GM18519 (cell line): Measurements from ENCODE around the gene WSCD2.

Experiments
- ATAC-seq: cut with Tn5 transposase; IDR thresholded peaks from one replicate; pipeline ENCODE4 v1.9.1; 2021; ENCODE audit warnings: mild to moderate bottlenecking, moderate library complexity; ENCODE audit not compliant: unreplicated experiment, low FRiP score

Gene WSCD2

DNA sequence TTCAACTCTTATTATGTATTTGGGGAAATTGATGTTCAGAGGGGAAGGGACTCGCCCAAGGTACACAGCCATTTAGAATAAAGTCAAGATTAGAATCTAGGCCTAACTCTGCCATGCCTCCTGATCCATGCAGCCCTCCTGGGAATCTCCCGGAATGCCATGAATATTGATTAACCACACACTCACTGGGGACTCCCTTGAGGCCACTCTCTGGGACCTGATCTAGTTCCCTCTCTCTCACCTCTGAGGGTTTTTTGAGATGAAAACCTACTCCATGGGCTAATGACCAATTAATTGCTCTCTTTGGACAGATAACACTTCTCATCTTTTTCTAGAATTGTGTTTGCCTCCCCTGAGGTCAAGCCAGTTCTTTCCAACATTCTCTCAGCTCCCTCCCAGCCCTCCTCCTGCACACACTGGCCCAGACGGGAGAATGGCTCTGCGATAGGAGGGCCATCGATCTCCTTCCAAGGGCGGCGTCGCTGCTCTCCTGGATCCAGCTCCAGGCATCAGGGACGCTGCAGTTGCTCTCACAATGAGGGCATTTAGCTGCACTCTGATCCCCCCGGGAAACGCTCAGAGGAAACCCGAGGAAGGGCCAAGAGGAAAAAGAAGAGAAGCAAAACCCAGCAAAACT, 22.6 kb downstream of the WSCD2 start:
- no peak for ATAC-seq

DNA sequence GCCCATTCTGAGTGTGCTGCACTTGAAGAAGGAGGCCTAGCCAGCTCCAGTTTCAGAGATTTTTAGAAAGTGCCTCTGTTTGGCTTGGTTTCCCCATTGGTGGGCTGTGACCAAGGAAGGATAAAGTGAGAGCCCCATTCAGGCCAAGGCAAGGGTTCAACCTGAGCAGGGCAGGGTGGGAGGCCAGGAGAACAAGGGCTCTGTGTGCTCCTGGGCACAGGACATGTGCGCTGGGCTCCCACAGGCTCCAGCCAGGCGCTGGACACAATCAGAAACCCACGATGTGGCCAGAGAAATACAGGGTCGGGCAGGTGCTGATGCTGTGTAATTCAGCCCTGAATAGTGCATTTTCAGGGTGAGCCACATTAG, 23.1 kb downstream of the WSCD2 start:
- no peak for ATAC-seq

DNA sequence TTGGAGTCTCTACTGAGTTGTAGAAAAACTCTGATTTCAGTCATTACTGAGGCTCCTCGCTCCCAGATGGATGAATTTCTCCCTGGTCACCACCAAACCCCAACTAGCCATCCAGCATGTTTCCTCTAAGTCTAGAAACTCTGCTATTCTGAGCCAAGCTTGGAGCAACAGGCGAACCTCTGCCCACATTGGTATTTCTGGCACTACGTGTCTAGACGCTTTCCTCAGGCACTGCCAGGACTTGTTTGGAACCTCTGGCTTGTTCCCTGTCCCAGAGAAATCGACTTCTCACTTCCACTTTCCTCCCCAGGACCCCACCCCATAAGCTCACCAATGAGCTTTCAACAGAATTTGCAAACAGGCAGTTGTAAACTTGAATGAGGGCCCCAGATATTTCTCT, 27.6 kb downstream of the WSCD2 start:
- no peak for ATAC-seq

DNA sequence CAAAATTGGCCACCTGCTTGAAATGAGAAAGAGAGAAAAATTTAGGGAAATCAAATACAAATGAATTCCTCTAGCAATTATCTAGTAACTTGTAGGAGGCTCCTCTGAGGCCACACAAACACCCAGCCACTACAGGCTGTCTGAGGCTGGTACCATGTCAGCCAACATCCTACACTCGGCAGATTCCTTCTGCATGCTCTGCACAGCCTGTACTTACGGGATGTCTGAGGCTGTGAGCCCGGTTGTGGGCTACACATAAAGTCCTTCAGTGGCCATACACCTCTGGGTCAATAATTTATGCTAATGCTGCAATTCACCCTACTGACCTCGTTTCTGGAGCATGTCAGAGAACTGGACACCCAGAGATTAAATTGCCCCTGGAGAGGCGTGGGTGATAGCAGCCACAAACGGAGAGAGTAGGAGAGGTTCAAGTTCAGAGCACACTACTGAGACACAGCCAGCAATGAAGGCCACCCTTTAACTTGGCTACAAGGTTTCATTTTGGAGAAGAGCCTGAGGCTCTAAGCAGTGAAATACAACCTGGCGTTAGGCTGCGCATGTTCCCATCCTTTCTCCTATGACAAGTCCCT, 28.9 kb downstream of the WSCD2 start:
- no peak for ATAC-seq

DNA sequence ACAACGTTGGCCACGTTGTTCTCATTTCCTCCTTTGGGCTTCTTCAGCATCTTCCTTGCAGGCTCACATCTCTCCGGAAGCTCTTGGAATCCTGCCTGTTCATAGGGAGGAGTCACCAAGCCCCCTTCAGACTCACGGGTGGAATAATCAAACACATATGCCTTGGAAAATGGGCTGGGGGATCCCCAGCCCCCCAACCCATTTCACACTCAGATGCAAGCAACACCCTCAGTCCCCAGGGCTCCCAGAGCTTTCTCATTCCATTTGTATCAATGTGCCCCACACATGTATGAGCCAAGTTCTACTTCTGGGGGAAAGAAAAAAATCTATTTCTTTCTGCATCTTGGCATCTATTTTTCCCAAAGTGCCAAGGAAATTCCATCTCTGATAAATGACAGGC, 33.1 kb downstream of the WSCD2 start:
- ATAC-seq, result no peak

DNA sequence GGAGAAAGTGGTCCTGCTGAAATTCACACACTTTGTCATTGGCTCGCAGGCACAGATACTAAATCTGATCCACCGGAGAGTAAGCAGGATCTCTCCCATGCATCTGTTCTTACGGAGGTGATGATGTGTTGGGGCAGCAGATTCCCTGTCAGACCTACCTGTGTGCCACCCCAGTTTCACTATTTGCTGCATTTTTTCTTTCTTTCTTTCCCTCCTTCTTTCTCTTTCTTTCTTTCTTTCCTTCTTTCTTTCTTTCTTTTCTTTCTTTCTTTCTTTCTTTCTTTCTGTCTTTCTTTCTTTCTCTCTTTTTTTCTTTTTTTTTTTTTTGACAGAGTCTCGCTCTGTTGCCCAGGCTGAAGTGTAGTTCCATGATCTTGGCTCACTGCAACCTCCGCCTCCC, 37.4 kb downstream of the WSCD2 start:
- ATAC-seq, result no peak

DNA sequence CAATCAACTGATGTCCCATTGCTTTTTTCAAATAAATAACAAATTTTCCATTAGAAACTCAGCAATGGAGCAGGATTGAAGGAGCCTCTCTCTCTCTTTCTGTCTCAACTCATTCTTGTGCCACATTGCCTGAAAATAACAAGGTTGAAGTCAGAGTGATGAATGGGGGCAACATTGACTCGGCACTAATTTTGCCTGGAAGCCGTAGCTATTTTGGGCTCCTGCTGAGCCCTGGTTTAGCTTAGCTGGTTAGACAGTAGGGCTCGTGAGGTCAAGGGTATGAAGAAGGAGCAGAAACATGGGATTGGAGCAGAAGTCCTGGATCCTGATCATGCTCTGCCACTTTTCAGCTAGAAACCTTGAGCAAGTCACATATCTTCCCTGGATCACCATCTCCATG, 38.9 kb downstream of the WSCD2 start:
- ATAC-seq, result no peak

DNA sequence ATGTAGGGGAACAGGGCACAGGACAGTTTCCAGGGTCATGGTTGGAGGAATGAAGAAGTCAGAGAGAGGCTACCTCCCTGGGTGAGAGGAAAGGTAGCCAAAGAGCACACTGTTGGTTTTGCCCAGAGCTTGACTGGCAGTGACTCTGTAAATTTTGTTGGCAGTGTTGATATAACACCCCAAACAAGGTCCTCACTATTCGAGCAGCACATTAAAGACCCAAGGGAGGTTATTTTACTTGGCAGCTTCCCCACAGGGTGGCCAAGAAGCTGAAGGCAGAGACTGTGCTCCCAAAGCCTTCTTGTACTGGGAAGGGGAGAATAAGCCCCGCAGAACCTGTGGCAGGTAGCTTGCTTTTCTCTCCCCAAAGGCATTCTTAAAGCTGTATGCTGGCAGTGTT, 40.6 kb downstream of the WSCD2 start:
- ATAC-seq, result no peak

DNA sequence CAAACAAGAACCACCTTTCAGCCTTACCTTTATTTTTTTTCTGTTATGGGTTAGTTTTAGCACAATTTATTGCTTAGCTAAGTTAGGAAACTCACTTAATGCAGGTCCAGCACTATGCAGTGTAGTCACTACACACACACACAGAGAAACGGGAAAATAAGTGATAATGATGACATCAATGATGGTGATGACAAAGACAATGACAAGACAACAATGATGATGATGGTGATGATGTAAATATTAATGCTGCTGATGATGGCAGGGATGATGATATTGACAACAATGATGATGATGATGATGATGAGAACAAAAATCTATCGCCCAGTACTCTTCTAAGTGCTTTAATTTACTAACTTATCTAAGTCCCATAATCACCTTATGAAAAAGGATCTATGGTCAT, 41.1 kb downstream of the WSCD2 start:
- no peak for ATAC-seq

DNA sequence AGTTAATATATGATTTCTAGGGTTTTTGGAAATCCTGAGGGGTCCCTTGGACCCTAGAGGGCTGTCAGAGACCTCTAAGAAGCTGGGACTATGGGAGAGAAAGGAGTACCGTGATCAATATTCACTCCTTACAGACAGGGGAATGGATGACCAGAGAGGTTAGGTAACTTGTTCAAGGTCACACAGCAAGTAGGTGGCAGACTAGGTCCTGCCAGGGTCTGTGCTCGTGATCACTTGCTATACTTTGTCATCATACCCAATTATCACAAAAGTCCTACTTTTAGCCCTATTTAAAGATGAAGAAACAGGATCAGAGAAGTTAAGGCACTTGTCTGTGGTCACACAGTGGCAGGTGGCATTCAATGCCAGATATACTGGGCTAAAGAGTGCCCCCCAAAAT, 42.9 kb downstream of the WSCD2 start:
- no peak for ATAC-seq

DNA sequence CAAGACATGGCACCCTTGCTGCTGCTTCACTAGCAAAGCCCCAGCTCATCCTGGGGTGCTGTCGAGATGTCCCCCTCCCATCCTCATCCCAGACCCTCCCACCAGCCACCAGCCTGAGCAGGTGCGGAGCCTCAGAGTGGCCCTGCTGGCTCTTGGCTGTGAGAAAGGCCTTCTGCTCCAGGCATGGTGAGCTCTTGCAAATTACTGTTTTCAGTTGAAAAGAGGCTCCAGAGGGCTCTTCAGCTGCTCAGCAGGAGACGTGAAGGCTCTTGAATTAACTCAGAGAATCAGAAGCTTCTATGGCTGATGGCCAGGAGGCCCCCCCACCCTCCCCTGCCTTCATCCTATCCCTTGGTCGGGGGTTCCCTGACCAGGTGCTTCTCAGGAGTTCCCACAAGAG, 44.1 kb downstream of the WSCD2 start:
- ATAC-seq, result no peak

DNA sequence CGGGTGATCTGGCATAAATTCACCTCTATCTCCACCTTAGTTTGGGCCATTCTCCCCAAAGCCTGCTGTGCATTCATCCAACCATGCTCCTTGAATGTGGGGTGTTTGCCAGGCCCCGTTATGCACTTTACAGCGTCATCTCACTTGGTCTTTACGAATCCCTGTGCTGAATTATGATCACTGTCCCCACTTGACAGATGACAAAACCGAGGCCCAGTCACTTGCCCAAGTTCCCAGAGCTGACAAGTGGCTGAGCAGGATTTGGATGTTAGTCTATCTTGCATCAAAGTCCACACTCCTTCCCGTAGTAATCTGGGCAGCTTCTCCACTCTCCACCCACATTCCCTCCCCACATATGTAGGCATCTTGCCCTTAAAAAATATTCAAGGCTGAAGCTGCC, 44.8 kb downstream of the WSCD2 start:
- no peak for ATAC-seq

DNA sequence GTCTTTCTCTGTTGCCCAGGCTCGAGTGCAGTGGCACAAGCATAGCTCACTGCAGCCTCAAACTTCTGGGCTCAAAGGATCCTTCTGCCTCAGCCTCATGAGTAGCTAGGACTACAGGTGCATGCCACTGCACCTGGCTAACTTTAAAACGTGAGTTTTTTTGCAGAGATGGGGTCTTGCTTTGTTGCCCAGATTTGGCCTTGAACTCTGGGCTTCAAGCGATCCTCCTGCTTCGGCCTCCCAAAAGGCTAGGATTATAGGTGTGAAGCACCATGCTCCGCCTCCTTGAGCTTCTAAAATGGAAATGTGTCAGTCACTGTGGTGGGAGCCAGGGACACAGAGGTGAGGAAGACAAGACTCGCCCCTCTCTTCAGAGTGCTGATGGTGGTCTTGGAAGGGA, 45.6 kb downstream of the WSCD2 start:
- no peak for ATAC-seq

DNA sequence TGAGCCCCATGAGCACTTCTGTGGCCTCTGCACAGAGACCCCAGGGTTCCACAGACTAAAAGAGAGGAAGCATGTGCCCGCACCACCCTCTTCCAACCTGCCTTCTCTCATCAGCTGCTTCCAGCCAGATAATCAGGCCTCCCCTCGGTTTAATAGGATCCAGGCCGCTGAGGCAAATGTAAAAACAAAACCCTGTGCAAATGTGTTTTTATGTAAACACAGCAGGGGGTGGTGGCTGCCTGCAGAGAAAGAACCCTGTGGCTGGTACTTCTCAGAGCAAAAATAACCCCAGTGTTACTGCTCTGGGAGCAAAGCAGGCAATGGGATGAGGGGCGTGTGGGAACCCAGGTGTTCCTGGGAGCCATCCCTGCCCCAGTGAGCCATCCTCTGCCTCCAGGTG, 46.2 kb downstream of the WSCD2 start:
- no peak for ATAC-seq

DNA sequence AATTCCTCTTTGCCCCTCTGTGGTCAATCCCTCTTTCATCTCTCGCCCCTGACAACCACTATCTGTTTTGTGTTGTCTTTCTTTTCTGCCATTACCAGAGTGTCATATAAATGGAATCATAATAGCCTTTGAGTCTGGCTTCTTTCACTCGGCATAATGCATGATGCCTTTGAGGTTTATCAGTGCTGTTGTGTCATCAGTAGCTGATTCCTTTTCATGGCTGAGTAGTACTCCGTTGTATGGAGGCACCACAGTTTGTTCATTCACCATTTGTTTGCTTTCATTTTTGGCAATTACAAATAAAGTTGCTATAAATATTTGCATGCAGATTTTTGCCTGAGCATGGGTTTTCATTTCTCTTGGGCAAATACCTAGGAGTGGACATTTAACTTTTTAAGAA, 47.2 kb downstream of the WSCD2 start:
- ATAC-seq, result no peak

DNA sequence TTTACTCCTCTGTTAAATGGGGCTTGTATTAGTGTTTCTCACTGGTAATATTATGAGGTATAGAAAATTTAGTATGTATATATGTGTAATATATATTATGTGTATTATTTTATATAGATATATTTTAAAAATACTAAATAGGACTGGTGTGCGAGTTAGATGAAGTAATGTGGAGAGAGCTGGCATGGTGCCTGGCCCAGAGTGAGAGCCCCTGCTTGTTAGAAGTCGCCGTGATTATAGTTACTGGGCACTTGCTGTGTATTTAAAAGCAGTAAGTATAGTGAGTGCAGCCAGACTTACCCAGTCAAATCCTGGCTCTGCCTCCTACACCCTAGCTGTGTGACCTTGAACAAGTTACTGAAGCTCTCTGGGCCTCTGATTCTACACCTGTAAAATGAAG, 48.0 kb downstream of the WSCD2 start:
- ATAC-seq, result no peak

DNA sequence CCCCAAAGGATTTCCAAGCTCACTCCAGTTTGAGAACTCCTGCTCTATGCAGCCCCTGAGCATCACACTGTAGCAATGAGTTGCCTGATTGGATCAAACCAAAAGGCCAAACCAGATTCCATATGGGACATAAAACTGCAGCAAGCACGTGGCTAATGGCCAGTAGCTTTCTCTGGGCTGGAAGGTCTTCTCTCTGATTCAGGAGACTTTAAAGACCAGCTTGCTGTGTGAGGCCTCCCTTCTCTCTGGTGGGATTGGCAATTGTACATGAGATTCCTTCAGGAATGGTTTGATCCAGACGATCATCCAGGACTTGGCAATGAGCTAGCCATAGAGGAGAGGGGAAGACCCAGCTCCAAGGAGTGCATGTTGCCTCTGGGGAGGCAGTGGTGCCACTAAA, 50.2 kb downstream of the WSCD2 start:
- no peak for ATAC-seq

DNA sequence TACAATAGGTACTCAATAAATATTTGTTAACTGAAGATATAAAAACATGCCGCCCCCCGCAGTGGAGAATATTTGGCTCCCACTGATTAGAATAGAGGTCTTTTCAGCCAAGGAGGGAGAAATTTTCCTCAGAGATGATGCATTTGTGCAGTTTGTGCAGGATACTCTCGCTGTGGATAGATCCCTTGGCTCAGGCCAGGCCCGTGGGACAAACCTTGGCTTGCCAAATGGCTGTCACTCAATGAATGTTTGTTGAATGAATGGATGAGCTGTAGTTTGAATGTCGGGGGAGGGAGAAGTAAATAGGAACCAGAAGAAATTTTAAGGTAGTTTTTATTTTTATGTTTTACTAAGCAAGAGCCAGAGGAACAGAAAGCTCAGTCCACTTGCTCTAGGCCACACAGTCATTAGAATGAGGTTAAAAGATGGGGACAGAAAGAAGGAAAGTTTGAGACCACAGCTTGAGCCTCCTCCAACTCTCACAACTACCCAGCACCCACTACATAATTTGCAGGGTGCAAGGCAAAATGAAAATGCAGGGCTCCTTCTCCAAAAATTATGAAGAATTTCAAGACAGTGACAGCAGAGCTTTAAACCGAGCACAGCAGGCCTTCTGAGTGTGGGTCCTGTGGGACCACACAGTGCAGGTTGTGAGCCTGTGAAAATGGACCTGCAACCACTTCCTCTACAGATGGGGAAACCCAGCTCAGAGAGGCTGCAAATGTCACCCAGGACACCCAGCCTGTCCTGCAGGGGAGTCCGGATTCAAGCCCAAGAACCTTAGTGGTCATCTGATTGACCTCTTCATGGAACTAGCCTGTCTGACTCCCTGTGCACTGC, 51.4 kb downstream of the WSCD2 start:
- no peak for ATAC-seq

DNA sequence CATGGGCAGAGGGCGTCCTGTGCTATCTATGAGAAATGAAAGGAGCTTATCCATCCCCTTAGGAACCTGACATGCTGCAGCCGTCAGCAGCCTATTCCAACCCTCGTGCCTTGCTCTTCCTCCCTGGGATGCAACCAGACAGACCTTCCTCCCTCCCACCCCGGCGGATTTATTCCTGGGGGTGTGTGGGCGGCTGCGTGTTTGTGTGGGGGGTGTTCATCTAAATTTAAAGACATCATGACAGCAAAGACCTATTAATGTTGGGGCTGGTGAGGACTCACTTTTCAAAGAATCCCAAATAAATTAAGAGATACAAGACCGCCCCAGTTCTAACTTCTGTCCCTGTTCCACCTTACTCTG, 52.0 kb downstream of the WSCD2 start:
- no peak for ATAC-seq

DNA sequence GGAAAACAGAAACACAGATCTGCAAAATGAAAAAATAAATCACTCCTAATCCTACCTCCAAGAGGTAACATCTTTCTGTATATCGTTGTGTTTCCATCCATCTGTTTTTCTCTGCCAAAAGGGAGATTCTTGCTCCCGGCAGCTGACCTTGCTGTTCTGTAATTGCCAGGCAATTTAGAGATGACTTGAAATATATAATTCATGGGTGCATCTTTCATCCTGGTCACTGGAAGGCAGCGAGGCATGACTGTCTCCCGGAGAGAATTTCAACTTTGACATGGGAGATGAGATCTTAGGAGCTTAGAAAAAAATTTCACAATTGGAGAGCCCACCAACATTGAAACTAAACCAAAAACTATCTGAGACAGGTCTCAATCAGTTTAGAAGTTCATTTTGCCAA, 53.0 kb downstream of the WSCD2 start:
- ATAC-seq, result no peak

DNA sequence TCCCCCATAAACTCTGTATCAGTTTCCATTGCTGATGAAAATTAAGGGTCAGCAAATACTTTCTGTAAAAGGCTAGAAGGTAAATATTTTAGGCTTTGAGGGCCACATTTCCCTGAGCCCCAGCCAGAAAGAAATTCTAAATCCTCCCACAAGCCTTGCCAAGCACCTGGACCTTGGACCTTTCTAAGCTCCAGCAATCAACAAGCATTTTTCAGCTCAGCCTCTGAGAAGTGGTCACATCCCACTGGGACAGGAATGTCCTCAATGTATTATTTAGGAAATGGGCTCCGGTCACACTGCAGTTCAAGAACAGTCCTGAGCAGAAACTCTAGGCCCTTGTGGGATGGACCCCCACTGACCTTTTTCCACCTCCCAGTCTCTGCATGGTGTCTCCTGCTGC, 55.9 kb downstream of the WSCD2 start:
- ATAC-seq, result no peak

DNA sequence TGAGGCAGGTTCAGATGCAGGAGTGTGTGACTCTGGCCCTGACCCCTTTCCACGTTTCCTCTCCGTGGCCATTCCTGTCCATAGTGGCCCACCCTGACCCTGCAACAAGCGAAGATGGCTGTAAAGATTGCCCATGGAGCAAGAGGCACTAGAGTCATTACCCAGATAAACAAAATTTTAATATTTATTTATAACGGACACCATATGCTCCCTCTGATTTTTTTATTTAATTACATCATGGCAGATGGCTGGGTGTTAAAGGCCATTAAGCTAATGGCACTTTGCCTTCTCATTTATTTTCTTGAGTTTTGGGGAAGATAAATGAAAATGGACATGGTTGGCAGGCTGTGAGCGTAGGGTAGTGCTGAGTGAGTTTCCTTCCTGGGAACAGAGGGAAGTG, 58.7 kb downstream of the WSCD2 start:
- no peak for ATAC-seq
